ENCODE measurements around the gene RELA. TPM values are rescaled to one million over a fixed set of nuclear protein-coding genes. Genes with fewer than 3 reads are reported as not detected.

RELA gene
- polyA plus RNA-seq, 1 of the 3 experiments (the other 2 are of a cell fraction) = 49.5 TPM

DNA sequence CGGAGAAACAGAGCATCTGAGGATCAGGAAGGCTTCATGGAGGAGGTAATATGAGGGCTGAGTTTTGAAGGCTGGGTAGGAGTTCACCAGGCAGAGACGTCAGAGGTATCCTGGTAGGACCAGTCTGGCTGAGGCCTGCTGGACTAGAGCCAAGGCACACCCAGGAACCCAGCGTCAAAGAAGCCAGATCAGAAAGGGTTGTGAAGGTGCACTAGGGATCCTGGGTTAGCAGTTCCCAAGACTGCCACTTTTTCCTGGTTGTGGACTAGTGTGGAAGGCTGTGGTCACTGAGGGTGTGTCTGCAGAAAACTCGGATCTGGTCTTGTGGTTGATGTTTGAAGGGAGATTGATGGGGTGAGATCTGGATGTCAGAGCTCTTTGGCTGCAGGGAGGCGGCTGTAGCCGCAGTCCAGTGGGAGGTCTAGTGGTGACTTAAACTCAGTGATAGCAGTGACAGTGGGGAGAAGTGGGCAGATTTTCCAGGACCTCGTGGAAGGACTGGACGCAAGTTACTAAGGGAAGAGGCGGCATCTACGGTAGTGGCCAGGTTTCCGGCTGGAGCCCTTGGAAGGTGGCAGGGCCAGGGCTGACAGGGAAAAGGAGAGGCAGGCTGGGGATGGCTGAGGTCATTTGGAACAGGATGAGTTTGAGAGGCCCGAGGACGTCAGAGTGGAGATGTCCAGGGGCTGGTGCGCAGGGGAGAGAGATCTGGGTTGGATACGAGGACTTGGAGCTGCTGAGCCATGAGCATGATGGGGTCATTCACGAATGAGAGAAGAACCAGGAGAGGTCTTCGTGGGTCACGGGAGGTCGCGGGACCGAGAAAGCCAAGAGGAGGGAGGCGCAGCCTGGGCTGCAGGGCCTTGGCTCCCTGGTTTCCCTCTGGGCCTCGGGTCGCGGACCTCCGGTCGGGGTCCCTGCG is 10.9 kb downstream of the RELA start:
- H4K20me1 ChIP-seq (ENCODE audit: insufficient read depth) = no peaks in the 10 kb centered on the region
- H3K9ac ChIP-seq = peak overlapping the region; percentile 66; the same call in 1 of the 2 replicates
- H3F3A ChIP-seq (replicated peaks; ENCODE audit: insufficient read depth) = peaks cover 50% of the 10 kb centered on the region
- ChIA-PET CTCF (interaction anchor here (0.9 to 2.7 kb wide), 3 partner anchors 11 to 58 kb away, joined by 3 to 13 read pairs (median 10); partner anchors contain the start of gene RELA), POLR2A (interaction anchor here (0.5 to 4.1 kb wide), 8 partner anchors 8 to 170 kb away, joined by 3 to 25 read pairs (median 5); partner anchors contain the start of genes RELA, RNASEH2C and SIPA1)
- no peak overlapping the region for H2AFZ ChIP-seq (ENCODE audit: low read depth)
- H3K79me2 ChIP-seq (ENCODE audit: insufficient read depth) = no peaks in the 10 kb centered on the region; the same call in 1 of the 2 replicates
- no peaks in the 10 kb centered on the region for H3K27me3 ChIP-seq (ENCODE audit: insufficient read depth)
- peak overlapping the region; percentile 92 to 98 for H3K27ac ChIP-seq (ENCODE audit: low read depth in 2 of 2, low read length in 1 of 2)
- H3K4me2 ChIP-seq = peak overlapping the region; percentile 80; the same call in 1 of the 2 replicates
- peak overlapping the region; percentile 51 to 56; a peak in 3 of 4 replicates for H3K4me3 ChIP-seq (ENCODE audit: low read depth in 2 of 2, low read length in 1 of 2)
- H3K4me1 ChIP-seq (ENCODE audit: control insufficient read depth in 1 of 2, insufficient read depth in 2 of 2, low read depth in 1 of 2, low read length in 1 of 2) = peaks cover 11 to 25% of the 10 kb centered on the region in 2 experiments
- no peaks in the 10 kb centered on the region for H3K9me2 ChIP-seq
- no peaks in the 10 kb centered on the region for H3K9me3 ChIP-seq
- peaks cover 19 to 35% of the 10 kb centered on the region in 2 experiments for H3K36me3 ChIP-seq (replicated peaks in 1 of 2; ENCODE audit: control insufficient read depth in 1 of 2, insufficient read depth in 2 of 2, low read length in 1 of 2)
- TF ChIP-seq, protein P1, sequence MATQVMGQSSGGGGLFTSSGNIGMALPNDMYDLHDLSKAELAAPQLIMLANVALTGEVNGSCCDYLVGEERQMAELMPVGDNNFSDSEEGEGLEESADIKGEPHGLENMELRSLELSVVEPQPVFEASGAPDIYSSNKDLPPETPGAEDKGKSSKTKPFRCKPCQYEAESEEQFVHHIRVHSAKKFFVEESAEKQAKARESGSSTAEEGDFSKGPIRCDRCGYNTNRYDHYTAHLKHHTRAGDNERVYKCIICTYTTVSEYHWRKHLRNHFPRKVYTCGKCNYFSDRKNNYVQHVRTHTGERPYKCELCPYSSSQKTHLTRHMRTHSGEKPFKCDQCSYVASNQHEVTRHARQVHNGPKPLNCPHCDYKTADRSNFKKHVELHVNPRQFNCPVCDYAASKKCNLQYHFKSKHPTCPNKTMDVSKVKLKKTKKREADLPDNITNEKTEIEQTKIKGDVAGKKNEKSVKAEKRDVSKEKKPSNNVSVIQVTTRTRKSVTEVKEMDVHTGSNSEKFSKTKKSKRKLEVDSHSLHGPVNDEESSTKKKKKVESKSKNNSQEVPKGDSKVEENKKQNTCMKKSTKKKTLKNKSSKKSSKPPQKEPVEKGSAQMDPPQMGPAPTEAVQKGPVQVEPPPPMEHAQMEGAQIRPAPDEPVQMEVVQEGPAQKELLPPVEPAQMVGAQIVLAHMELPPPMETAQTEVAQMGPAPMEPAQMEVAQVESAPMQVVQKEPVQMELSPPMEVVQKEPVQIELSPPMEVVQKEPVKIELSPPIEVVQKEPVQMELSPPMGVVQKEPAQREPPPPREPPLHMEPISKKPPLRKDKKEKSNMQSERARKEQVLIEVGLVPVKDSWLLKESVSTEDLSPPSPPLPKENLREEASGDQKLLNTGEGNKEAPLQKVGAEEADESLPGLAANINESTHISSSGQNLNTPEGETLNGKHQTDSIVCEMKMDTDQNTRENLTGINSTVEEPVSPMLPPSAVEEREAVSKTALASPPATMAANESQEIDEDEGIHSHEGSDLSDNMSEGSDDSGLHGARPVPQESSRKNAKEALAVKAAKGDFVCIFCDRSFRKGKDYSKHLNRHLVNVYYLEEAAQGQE (IDR thresholded peaks at IDR 0.05; ENCODE audit: low read depth, low read length) = no peak
- TF ChIP-seq TAF1 (IDR thresholded peaks at IDR 0.05; ENCODE audit: borderline replicate concordance, low read depth, low read length) (no peak), MXI1 (IDR thresholded peaks at IDR 0.05; ENCODE audit: low read depth, low read length) (no peak), RCOR1 (IDR thresholded peaks at IDR 0.05; ENCODE audit: low read length) (no peak)
- TF ChIP-seq, protein P2, sequence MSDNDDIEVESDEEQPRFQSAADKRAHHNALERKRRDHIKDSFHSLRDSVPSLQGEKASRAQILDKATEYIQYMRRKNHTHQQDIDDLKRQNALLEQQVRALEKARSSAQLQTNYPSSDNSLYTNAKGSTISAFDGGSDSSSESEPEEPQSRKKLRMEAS (IDR thresholded peaks at IDR 0.05; ENCODE audit: low read depth) = no peak
- 67% methylated on average over 21 of the region's 28 CpGs for WGBS (ENCODE audit: low lambda C conversion rate)
- no peak for DNase-seq

DNA sequence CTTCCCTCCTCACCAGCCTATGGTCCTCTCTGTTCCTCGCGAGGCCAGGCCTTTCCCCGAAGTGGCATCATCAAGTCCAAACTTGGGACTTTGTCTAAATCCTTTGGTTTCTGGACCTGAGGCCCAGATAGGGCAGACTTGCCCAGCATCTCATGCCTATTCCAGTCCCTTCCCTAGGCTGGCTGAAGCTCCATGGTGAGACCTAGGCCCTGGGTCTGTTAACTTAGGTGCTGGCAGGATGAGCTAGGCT is 11.5 kb downstream of the RELA start:
- Histone ChIP-seq H3K4me2 (no peak overlapping the region), H3K27ac (ENCODE audit: low read depth in 2 of 2, low read length in 1 of 2) (peak overlapping the region; percentile 20 to 92; a peak in 2 of 4 replicates), H4K20me1 (ENCODE audit: insufficient read depth) (no peaks in the 10 kb centered on the region), H3K36me3 (replicated peaks in 1 of 2; ENCODE audit: control insufficient read depth in 1 of 2, insufficient read depth in 2 of 2, low read length in 1 of 2) (peaks cover 19 to 31% of the 10 kb centered on the region in 2 experiments), H3K9ac (no peak overlapping the region), H3F3A (replicated peaks; ENCODE audit: insufficient read depth) (peaks cover 49% of the 10 kb centered on the region), H2AFZ (ENCODE audit: low read depth) (no peak overlapping the region), H3K9me3 (no peaks in the 10 kb centered on the region), H3K27me3 (ENCODE audit: insufficient read depth) (no peaks in the 10 kb centered on the region), H3K9me2 (no peaks in the 10 kb centered on the region), H3K4me1 (ENCODE audit: control insufficient read depth in 1 of 2, insufficient read depth in 2 of 2, low read depth in 1 of 2, low read length in 1 of 2) (peaks cover 11 to 26% of the 10 kb centered on the region in 2 experiments), H3K4me3 (ENCODE audit: low read depth in 2 of 2, low read length in 1 of 2) (no peak overlapping the region), H3K79me2 (ENCODE audit: insufficient read depth) (no peaks in the 10 kb centered on the region)
- WGBS (ENCODE audit: low lambda C conversion rate) = 100% methylated on average over 3 of the region's 3 CpGs
- DNase-seq = no peak
- POLR2A ChIA-PET = interaction anchor here (4.1 kb wide), 1 partner anchor 12 kb away, joined by 25 read pairs; the partner anchor contains the start of gene SIPA1
- CTCF ChIA-PET = interaction anchor here (2.5 kb wide), 1 partner anchor 25 kb away, joined by 10 read pairs; no protein-coding TSS in a partner anchor
- TF ChIP-seq TEAD4 (IDR thresholded peaks at IDR 0.05; ENCODE audit: borderline replicate concordance, insufficient read depth) (no peak), EZH2phosphoT487 (IDR thresholded peaks at IDR 0.05; ENCODE audit: borderline replicate concordance, low read depth) (no peak), GATA2 (CRISPR knock-in tag; IDR thresholded peaks at IDR 0.05) (no peak), POLR2AphosphoS5 (IDR thresholded peaks at IDR 0.05; ENCODE audit: low read depth, low read length) (no peak), FOXJ3 (CRISPR knock-in tag; IDR thresholded peaks at IDR 0.05) (no peak), NFIC (IDR thresholded peaks at IDR 0.05; ENCODE audit: borderline replicate concordance) (no peak), GABPA (IDR thresholded peaks at IDR 0.05; ENCODE audit: low read depth) (no peak), MEF2A (IDR thresholded peaks at IDR 0.05; ENCODE audit: borderline replicate concordance, low read depth) (no peak), RAD21 (IDR thresholded peaks at IDR 0.05; ENCODE audit: low read length) (no peak), TAF1 (IDR thresholded peaks at IDR 0.05; ENCODE audit: borderline replicate concordance, low read depth, low read length) (no peak), YY1 (IDR thresholded peaks at IDR 0.05; ENCODE audit: low read depth) (no peak)
- TF ChIP-seq, protein P3, sequence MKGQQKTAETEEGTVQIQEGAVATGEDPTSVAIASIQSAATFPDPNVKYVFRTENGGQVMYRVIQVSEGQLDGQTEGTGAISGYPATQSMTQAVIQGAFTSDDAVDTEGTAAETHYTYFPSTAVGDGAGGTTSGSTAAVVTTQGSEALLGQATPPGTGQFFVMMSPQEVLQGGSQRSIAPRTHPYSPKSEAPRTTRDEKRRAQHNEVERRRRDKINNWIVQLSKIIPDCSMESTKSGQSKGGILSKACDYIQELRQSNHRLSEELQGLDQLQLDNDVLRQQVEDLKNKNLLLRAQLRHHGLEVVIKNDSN (IDR thresholded peaks at IDR 0.05; ENCODE audit: borderline replicate concordance, low read depth) = no peak
- TF ChIP-seq, protein P4, sequence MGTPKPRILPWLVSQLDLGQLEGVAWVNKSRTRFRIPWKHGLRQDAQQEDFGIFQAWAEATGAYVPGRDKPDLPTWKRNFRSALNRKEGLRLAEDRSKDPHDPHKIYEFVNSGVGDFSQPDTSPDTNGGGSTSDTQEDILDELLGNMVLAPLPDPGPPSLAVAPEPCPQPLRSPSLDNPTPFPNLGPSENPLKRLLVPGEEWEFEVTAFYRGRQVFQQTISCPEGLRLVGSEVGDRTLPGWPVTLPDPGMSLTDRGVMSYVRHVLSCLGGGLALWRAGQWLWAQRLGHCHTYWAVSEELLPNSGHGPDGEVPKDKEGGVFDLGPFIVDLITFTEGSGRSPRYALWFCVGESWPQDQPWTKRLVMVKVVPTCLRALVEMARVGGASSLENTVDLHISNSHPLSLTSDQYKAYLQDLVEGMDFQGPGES (IDR thresholded peaks at IDR 0.05; ENCODE audit: low read depth, low read length) = no peak
- TF ChIP-seq, protein P5, sequence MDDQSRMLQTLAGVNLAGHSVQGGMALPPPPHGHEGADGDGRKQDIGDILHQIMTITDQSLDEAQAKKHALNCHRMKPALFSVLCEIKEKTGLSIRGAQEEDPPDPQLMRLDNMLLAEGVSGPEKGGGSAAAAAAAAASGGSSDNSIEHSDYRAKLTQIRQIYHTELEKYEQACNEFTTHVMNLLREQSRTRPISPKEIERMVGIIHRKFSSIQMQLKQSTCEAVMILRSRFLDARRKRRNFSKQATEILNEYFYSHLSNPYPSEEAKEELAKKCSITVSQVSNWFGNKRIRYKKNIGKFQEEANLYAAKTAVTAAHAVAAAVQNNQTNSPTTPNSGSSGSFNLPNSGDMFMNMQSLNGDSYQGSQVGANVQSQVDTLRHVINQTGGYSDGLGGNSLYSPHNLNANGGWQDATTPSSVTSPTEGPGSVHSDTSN (IDR thresholded peaks at IDR 0.05) = no peak
